G401.6 (cell line): ENCODE measurements around the gene RBM19.

Source experiments
- FAIRE-seq: peaks from 2 replicates; lab custom pipeline; 2012; peaks lifted over from hg19 to GRCh38; lab: Jason Lieb, UNC

The RBM19 gene

DNA sequence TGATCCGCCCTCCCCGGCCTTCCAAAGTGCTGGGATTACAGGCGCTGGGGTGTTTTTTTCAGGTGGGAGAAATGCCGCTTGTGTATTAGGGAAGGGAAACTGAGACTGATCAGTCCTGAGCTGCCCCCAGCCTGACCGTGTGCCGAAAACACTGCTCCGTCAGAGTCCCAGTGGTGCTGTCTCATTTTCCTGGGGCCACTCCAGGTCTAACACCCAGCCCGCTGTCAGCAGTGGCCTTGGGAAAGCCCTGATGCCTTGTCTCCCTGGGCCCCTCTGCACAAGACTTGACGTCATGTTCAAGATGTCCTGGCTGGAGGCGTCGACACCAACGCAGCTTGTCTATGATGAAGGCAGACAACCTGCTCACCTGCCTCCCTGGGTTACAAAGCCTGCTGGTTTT is 165.9 kb downstream of the RBM19 start:
- FAIRE-seq, result no peak

DNA sequence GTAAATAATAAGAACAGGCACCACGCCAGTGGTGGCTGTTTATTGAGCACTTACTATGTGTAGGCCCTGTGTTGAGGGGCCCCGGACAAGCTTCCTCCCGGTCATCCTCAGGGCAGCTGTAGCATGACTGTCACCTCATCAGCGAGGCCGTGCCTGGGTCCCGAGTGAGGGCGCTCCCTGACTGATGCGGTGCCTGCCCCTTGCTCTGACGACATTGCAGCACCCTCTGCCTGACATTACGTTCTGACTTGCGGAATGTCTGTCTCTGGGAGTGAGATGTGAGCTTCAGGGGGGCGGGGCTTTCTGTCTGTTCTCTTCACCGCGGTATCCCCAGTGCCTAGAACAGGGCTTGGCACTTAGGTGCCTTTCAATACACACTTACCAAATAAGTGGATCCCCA is 167.6 kb downstream of the RBM19 start:
- FAIRE-seq, result no peak

DNA sequence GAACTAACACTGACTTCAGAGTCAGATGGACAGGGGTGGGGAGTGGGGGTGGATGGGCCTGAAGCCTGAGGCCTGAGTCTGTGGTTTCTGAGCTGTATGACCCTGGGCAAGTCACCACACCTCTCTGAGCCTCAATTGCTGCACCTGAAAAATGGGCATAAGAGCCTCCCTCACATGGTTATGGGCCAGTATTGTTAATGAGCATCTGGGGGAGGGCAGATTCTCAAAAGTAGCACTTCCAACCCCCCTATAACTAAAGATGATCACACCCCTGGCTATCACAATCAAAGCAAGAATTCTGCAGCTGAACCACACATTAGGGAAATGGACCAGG is 168.6 kb downstream of the RBM19 start:
- FAIRE-seq, result no peak

DNA sequence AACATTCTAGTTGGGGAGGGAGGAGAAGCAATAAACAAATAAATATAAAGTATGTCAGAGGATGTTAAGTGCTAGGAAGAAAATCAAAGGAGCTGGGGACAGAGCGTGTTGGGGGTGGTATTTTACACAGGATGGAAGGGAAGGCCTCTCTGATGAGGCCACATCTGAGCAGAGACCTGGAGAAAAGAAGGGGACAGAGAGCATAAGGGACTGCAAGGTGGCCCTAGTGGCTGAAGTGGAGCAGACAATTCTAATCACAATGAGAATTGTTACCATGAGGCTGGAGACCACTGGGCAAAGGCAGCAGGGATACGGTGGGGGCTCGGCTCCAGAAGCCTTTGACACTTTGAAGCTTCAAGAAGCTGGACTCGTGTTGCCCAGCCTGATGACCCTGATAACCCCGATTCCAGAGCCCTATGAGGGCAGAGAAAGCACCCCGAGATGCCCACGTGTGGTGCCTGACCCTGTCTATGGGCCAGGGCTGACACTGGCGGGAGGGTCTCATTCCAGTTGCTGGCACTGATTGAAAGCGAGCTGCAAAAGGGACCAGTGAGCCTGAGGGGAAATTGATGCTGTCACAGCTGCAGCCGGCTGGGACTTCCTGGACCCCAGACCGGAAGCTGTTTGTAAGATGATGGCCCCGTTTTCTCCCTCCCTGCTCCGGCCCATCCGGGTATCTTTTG is 169.1 kb downstream of the RBM19 start:
- FAIRE-seq, result no peak

DNA sequence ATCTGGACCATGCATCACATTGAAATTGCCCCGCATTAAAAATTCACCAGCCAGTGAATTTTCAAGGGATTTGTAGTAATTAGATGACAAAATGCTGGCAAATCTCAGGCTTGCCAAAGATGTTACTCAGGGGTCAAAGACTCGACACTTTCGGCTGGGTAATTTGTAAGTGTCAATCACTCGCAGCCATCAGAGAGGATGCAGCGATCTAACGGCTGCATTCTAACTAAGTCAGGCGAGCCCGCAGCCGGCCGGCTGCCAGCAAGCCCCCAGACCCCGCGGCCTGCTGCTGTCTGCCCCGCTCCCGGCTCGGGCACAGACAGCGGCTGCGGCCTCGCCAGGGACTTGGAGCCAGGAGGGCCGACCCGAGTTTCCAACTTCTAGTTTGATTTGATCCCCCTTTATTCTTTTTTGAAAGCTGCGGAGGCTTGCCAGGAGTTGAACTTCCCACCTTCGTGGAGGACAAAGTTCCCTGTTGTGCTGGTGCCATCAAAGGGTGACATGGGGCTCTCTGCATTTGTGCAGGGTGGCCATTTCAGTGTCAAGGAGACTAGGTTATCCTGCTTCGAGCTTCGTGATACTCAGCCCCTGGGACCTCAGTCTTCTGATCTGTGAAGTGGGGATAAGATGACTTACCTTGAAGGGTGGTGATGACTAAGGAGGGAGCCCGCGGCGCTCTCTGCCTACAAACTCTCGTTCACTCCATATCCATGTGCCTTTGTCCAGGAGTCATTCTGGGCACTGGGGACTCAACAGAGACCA is 169.9 kb downstream of the RBM19 start:
- FAIRE-seq, result no peak

DNA sequence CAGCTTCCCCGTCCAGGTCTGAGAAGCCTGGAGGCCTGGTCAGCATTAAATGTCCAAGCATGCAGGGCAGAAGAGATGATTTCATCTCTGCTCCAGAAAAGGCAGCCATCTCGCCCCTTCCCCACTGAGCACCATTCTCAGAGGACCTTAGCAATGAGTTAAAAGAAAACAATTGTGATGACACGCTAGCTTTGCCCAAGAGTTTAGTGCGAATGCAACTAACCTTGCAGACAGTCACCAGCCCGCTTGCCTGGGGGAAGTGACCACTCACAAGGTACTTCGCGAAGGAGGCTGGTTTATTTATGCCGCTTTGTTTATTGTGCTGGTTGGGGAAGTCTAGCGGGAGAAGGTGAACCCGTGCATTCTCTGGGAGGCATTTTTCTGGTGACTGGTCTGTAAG is 170.7 kb downstream of the RBM19 start:
- FAIRE-seq, result no peak

DNA sequence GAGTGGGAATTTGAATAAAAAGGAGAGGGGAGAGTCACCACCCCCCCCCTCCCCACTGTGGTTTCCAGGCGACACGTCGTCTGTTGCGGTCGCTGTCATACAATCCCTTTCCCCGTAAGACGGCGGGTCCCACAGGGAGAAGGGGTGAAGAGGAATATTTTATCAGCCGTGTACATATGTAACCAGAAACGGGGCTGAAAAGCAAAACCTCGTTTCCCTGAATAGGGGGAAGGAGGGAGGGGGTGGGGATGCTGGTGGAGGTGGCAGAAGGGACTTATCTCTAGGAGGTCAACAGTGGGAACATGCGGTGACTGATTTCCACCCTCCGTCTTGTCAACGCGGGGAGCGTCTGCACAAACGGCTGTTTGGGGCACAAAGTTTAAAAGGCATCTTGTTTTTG is 171.4 kb downstream of the RBM19 start:
- no peak for FAIRE-seq

DNA sequence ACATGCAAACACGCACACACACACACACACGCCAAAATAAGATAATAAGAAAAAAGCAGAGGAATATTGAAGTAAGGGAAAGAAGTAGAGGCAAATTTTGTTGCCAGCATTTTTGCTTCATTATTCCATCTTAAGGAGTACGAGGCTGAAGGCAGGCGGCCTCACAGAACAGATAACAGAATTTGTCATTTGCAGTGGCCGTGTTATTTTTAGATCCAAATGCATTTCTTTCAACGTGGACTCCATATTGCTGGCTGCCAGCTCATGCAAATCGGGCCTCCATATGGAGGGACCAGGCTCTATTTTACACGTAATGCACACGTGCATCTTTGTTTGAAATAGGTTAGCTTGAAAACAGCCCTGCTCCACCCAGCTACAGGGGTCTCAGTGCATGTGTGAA is 172.9 kb downstream of the RBM19 start:
- FAIRE-seq, result no peak

DNA sequence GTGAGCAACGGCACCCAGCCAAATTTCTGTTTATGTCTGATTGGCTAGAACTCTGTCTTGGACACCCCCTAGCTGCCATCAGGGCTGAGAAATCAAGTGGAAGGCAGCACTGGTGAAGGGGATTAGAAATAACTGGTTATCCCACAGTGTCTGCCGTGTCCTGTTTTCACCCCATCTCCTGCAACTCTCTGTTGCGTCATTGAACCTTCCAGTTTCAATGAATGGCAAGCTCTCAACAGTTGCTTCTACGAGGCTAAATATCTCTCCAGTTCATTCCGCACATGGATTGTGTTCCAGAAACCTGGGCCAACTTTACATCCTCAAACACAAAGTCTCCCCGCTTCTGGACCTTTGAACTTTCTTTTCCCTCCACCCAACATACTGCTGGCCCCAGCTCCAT is 173.7 kb downstream of the RBM19 start:
- FAIRE-seq, result no peak

DNA sequence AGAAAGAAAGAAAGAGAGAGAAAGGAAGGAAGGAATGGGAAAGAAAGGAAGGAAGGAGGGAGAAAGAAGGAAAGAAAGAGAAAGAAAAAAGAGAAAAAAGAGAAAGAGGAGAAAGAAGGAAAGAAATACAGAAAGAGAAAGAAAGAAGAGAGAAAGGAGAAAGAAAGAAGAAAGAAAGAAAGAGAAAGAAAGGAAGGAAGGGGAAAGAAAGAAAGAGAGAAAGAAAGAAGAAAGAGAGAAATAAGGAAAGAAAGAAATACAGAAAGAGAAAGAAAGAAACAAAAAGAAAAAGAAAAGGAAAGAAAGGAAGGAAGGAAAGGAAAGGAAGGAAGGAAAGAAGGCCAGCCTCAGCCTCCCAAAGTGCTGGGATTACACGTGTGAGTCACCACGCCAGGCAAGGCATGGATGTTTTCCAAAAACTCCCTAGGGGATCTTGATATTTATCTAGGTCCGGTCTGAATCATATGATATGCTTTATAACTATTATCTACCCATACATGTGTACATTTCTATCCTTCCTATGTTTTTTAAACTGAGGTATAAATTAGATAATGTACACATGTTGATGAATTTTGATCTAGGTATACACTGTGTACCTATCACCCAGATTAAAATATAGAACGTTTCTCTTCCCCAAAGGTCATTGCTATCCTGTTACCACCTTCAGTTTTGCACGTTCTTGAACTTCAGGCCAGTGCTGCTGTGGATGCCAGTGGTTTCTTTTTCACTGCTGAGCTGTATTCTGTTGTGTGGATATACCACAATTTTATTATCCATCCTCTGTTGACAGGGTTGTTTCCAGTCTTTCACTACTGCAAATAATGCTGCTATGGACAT is 177.9 kb downstream of the RBM19 start:
- FAIRE-seq, result no peak

DNA sequence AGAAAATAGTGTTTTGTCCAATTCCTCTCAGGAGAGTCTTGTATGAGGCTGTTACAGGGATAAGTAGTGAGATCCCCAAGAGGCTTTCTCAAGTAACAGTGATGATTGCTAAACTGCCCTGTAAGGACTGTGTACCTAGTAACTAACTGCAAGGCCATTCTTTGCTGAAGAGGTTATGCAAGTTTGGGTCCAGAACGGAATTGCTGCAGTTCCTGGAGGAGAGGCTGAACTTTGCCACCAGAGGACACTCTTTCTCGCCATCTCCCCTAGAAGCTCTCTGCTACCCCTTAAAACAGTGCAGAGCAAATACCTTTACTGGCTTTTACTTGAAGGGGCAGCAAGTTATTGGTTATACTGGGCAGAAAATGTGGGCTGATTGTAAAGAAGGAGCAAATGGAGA is 180.0 kb downstream of the RBM19 start:
- FAIRE-seq, result no peak

DNA sequence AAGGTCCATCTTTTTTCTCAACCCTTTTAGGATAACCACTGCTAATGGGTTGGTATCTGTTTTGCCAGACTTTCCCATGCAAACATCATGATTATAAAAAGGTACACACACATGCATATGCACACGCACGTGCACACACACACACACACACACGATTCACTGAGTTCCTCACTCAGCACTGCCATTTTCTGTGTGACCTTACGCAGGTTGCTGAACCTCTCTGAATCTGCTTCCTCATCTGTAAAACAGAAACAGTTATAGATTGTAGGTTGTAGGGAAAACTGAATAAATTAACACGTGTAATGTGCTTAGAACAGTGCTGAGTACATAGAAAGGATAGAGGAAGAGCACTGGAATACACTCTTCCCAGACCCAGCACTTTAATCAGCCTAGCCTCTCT is 182.3 kb downstream of the RBM19 start:
- no peak for FAIRE-seq

DNA sequence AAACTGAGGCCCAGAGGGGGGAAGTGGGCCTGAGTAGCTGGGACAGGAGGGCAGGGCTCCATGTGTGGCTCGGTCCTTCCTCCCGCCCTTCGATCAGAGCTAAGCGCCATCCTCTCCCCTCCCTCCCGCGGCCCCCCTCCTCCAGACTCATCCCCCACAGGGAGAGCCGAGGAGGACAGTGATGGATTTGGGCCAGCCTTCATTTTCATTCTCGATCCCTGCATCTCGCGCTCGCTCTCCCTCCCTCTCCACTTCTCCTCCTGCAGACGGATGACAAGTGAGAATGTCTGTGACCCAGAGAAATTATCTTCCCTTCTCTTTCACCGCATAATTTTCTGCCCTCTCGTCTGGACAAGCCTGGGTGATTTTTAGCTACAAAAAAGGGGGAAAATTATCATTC is 183.3 kb downstream of the RBM19 start:
- no peak for FAIRE-seq

DNA sequence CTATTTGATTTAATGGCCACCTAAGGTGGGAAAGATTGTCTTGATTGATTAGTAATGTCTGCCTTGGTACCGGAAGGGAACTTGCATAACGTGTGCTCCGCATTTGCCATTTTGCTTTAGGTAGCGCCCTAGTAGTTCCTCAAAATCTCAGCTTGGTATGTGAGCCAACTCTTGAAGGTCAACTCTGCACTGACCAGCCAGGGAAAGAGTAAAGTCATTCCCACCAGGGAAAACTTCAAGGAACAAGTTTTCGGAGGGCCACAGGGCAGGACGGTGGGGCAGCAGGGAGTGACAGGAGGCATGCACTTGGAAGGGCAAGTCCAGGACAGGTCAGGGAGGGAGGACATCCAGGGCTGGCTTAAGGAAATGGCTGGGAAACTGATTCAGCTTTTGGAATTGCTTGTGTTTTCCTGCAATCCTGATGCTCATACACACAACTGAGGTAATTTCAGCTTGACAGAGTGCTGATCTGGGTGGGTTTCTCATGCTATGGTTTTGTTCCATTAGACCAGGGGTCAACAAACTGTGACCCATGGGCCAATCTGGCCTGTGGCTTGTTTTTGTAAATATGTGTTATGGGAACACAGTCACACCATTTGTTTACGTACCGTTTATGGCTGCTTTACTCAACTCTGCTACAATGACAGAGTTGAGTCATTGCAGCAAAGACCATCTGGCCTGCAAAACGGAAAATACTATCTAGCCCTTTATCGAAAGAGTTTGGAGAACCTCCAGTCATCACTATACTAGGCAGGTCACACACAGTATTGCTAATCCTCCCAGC is 184.5 kb downstream of the RBM19 start:
- FAIRE-seq, result no peak

DNA sequence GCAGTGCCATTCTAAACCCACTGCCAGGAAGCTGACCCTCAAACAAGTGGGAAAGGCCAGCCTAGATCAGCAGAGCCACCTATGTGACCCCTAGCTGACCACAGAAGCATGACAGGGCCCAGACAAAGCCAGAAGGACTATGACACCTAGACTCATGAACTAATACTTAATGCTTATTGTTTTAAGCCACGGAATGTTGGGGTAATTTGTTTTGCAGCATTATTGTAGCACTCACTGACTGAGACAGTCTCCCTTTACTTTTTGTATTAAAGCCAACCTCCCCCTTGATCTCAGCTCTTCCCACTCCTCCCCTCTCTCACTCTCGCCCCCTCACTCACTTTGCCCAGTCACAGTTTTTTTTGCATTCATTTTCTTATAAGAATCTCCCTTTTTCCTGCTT is 186.4 kb downstream of the RBM19 start:
- FAIRE-seq, result no peak

DNA sequence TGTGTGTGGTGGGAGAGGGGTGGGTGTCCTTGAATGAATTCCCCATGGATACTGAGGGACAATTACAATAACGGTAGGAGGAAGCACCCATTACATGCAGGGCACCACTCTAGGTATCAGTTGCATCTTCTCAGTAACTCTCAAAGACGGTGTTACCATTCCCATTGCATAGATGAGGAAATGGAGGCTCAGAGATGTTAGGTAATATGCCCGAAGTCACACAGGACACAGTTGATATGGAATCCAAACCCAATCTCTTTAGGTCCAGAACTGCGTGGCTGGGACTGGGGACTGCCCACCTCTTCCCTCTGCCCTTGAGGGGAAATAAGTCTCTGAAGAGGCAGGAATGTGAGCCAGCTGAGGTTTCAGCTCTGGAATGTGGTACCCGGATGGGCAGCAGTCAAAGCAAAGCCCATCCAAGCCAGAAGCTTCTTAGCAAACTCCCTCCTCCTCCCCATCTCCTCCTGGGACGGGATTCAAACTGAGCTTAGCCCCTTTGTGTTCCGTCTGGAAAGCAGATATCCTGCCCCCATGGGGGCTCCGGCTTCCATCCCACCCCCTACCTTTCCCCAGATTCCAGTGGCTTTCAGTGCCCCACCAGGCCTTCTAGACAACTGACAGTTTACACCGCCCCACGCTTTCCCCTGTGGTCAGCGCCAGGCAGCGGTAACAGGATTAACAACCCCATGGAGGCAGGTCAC is 187.5 kb downstream of the RBM19 start:
- no peak for FAIRE-seq

DNA sequence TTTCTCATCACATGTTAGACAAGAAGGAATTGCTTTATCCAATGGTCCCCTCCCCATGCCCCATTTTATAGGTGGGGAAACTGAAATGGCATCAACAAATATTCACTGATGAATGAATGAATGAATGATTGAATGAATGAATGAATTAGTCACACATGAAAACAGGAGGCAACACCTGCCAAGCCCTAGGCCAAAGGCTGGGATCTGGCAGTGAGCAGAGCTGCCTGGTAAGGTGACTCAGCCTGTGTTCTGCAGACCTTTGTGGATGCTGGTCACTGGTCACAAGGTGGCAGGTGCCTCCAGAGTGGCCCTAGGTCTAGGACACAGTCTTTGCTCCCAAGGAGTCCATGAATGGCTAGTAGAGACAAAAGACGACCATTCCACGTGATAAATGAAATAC is 188.4 kb downstream of the RBM19 start:
- no peak for FAIRE-seq

DNA sequence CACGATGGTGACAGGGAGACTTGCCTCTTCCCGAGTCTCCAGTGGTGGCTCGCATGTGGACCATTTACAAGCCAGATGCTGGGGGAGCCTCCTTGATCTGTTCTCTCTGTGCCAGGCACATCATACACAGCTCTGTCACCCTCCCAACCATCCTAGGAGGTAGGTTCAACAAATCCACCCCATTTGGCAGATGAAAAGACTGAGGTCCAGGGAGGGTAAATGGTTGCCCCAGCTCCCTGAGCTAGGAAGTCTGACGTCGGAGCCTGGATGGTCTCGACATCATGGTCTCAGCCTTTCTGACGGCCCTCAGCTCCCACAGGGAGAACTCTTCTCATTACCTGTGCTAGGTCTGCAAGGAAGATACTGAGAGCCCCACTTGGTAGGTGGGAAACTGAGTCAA is 189.6 kb downstream of the RBM19 start:
- FAIRE-seq, result no peak

DNA sequence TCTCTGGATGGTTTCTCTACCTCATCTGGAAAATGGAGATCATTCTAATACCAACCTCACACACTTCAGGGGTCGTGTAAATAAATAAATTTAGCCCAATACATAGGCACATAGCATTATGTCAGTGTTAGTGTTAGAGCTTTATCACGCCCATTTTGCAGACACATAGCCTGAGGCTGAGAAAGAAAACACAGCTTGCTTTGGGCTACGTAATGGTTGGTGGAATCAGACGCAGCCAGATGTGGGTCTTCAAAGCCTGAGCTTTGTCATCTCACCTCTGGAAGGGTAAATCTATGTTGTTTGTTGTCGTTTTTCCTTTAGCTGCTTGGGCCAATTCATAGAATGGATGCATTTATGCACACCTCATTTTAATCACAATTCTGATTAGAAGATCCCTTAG is 191.6 kb downstream of the RBM19 start:
- FAIRE-seq, result no peak

DNA sequence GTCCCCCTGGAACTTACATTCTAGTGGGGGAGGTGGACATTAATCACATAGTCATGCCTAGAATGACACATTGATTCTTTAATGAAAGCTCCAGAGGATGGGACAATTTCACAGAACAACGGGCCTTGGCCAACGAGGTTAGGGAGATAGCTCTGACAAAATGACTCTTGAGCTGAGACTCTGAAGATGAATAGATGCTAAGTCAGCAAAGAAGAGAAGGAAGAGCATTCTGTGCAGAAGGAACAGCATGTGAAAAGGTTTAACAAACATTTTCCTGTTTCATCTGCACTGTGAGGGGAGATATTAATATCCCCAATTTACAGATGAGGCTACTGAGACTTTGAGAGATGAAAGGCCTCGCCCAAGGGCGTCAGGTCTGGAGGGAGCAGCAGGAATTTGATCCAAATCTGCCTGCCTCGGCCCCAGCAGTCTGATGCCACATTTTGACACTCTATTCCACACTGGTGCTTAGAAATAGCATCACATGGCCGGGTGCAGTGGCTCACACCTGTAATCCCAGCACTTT is 193.6 kb downstream of the RBM19 start:
- no peak for FAIRE-seq

DNA sequence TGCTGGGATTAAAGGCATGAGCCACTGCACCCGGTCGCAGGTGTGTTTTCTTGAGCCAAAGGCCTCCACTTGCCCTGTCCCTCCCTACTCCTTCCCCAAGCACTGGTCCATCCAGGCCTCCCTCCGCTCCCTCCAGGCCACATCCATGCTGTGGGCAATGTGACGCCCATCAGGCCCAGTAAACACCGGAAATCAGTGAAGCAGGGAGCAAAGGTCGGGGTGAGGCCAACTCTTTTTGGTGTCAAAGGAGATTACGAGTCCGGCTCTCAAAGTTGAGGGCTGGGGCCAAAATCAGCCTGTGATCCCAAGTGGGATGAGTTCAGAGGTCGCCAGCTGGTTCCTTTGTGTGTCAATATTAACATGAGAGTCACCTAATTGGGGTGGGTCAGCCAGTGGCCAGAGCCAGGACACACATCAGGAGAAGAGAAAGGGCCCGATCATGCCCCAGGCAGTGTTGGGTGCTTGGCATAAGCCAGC is 195.7 kb downstream of the RBM19 start:
- FAIRE-seq, result no peak

DNA sequence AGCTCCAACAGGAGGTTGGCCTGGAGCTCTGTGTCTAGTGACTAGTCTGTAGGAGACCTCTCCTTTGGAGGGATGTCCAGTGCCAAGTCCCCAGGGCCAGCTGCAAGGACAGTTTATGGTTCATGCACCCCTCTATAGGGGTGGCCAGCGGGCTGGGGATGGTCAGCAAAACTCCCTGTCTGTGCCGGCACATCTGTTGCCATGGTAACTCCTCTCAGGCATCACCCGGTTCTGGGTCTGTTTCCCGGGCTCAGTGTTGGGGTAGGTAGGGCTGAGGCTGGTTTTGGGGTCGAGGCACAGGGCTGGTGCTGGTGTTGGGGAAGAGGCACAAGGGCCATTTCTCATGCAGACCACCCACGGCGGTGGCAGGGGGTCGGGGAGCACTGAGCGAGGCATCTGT is 196.8 kb downstream of the RBM19 start:
- FAIRE-seq, result no peak
